HG02798 (cell line): ENCODE data around the gene APOC4.
A peak's percentile ranks its signal among the peaks of the same experiment; 100 is the strongest.
"Not testable (repeated sequence)": the region's sequence is repeated elsewhere in the genome, so short reads cannot be mapped to it uniquely, and the experiment has no call there.

Experiments
- ATAC-seq: cut with Tn5 transposase; IDR thresholded peaks from one replicate; pipeline ENCODE4 v1.9.1; 2021; ENCODE audit warnings: mild to moderate bottlenecking; ENCODE audit not compliant: unreplicated experiment, poor library complexity

Gene APOC4

DNA sequence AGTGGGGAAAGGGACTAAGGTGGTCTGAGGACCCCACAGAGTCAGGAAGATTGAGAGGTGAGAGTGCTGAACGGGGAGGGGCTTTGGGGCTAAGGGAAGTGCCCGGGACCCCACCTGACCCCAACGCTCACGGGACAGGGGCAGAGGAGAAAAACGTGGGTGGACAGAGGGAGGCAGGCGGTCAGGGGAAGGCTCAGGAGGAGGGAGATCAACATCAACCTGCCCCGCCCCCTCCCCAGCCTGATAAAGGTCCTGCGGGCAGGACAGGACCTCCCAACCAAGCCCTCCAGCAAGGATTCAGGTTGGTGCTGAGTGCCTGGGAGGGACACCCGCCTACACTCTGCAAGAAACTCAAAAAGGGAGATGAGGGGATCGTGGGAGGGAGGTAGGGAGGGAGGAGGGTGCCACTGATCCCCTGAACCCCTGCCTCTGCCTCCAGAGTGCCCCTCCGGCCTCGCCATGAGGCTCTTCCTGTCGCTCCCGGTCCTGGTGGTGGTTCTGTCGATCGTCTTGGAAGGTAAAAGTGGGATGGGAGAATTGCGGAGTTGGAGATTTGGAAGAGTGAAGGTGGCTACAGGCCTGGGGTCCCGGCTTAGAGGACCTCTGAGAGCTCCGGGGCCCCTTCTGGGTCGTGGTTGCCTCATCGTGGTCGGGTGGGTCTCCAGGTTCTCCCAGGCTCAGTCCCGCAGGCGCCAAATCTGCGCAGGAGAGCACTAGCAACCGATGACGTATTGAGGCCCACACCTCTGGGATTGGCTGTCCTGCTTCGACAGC is 27.4 kb upstream of the APOC4 start, which contains the start of gene APOC1:
Gene APOC1 (plus strand): TSS at position 176 of the 774 bp plus-strand sequence. CDS start 284 bp downstream, at position 460.
- ATAC-seq = peak; percentile 96

- no peak for ATAC-seq
Observed at GRCh38 chr19:44924243-44924725, 17.8 kb upstream of the APOC4 start.

- ATAC-seq = no peak
Observed at GRCh38 chr19:44925114-44925891, 16.7 kb upstream of the APOC4 start.

DNA sequence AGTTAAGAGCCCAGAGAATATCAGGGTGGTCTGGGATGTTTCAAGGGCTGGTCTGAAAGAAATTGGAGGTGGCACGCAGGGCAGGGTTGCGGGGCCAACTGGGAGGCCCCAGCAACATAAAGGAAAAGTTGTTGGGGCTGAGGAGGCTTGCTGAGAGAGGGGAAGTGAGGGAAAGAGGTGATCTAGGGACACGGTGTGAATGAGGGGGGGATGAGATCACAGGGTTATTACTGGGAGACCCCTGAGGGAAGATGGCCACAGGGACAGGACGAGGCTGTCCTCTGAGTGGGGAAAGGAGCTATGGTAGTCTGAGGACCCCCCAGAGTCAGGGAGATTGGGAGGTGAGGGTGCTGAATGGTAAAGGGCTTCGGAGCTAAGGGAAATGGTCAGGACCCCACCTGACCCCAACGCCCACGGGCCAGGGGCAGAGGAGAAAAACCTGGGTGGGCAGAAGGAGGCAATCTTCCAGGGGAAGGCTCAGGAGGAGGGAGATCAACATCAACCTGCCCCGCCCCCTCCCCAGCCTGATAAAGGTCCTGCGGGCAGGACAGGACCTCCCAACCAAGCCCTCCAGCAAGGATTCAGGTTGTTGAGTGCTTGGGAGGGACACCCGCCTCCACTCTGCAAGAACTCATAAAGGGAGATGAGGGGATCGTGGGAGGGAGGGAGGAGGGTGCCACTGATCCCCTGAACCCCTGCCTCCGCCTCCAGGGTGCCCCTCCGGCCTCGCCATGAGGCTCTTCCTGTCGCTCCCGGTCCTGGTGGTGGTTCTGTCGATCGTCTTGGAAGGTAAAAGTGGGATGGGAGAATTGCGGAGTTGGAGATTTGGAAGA is 15.6 kb upstream of the APOC4 start:
- not testable (repeated sequence) for ATAC-seq

GRCh38 chr19:44927746-44928145 is 14.3 kb upstream of the APOC4 start:
- ATAC-seq = no peak

- ATAC-seq = no peak
Observed at GRCh38 chr19:44930088-44930487, 11.9 kb upstream of the APOC4 start.

DNA sequence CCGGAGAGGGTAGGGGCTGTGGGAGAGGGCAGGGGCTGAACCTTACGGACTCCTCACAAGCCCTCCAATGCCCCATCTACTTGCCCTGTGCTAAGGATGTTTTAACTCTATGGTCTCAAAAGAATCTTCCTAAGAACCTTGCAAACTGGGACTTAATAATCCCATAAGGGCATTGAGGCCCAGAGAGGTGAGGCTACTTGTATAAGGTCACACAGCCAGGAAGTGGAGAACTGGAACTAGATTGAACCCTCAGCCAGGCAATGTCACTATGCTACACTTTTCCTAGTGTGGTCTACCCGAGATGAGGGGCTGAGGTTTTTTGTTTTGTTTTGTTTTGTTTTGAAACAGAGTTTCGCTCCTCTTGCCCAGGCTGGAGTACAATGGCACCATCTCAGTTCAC is 10.5 kb upstream of the APOC4 start:
- ATAC-seq = no peak

- ATAC-seq = no peak
Observed at GRCh38 chr19:44939668-44940067, 2.4 kb upstream of the APOC4 start.

GRCh38 chr19:44943801-44944249 is 1.8 kb downstream of the APOC4 start:
- ATAC-seq = peak; percentile 76

DNA sequence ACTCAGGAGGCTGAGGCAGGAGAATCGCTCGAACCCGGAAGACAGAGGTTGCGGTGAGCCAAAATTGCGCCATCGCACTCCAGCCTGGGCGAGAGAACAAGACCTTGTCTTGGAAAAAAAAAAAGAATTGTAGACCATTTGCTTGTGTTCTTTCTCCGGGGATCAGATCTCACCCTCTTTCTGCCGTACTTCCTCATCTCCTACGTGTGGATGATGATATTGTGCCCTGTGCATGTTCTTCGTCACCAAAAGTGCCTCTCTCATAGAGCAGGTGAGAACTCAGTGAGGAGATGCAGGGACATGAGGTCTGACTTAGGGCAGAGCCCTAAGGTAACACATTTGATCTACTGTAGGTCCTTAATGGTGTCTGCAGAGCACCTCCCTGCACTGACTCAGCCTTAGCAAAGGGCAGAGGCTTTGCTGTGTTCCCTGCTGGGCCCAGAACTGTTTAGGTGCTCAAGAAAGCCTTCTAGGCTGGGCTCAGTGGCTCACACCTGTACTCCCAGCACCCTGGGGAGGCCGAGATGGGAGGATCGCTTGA is 5.1 kb downstream of the APOC4 start:
- no peak for ATAC-seq

DNA sequence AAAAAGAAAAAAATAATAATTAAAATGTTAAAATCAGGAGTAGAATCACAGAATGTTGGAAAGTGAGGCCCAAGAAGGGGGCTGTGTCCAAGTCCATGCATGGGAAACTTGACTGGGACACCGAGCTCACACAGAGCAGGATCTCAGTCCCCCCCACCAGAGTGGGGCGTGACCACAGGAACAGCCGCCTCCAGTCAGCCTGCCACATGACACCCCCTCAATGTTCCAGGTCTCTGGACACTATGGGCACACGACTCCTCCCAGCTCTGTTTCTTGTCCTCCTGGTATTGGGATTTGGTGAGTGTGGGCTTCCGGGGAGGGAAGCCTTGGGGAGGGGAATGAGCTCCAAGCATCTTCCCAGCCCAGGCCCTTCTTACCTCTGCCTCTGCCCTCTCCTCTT is 6.2 kb downstream of the APOC4 start:
- ATAC-seq = no peak

DNA sequence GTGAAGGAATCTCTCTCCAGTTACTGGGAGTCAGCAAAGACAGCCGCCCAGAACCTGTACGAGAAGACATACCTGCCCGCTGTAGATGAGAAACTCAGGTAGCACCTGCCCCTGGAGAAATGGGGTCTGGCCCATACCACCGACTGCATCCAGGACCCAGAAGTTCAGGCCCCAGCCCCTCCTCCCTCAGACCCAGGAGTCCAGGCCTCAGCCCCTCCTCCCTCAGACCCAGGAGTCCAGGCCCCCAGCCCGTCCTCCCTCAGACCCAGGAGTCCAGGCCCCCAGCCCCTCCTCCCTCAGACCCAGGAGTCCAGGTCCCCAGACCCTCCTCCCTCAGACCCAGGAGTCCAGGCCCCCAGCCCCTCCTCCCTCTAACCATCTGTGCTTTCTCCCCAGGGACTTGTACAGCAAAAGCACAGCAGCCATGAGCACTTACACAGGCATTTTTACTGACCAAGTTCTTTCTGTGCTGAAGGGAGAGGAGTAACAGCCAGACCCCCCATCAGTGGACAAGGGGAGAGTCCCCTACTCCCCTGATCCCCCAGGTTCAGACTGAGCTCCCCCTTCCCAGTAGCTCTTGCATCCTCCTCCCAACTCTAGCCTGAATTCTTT is 6.8 kb downstream of the APOC4 start:
- ATAC-seq = no peak

- no peak for ATAC-seq
Observed at GRCh38 chr19:44949550-44949949, 7.5 kb downstream of the APOC4 start.

DNA sequence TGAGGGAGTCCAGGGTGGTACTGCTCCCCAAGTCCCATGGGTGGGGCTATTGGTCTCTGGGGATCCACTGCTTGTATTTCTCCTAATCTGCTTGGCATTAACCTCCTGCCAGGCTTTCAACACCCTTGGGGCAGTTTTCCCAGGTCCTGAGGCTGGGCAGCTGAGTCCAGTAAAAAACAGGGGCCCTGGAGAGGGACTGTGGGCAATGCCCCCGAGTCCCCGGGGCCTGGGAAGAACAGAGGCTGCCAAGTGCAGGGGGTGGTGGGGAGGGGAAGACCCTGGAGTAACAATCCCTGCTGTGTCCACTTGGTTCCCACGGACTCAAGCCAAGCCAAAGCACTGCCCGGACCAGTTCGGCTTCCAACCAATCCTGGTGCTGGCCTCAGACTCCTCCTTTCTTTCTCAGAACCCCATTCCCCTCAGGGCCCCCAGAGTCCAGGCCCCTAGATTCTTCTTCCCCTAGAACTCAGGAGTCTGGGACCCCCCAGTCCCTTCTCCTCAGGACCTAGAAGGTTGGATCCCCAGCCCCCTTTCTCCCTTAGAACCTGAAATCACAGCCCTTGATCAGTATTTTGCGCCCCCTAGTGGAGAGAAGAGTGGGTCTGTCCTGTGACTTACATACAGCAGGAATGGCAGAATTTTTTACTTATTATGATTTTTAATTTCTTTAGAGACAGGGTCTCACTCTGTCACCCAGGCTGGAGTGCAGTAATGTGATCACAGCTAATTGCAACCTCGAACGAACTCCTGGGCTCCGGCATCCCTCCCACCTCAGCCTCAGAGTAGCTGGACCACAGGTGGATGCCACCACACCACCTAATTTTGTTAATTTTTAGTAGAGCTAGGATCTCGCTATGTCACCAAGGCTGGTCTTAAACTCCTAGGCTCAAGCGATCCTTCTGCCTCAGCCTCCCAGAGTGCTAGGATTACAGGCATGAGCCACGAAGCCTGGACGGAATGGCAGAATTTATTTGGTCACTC is 9.4 kb downstream of the APOC4 start:
- no peak for ATAC-seq

DNA sequence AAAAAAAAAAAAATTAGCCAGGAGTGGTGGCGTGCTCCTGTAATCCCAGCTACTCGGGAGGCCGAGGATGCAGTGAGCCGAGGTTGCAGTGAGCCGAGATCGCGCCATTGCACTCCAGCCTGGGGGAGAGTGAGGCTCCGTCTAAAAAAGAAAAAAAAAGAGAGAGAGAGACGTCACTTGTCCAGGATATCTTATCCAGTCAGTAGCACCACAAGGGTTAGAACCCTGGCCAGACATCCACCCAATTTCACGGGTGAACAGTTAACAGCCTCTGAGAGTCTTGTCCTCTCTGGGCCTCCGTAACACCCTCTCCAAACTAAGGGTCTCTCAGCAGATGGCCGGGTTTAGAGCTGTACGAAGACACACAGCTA is 12.2 kb downstream of the APOC4 start:
- ATAC-seq = no peak

GRCh38 chr19:44954649-44955504 is 12.8 kb downstream of the APOC4 start, which contains the start of gene CLPTM1:
CLPTM1 (plus strand) TSS chr19:44955380; CDS start chr19:44955396, 16 bp downstream.
- peak; percentile 89 for ATAC-seq
